PC-3 (cell line): ENCODE results near the gene CSNK1G2. TPM values are rescaled to one million over a fixed set of nuclear protein-coding genes. Genes with fewer than 3 reads are reported as not detected.

Experiments used
- ATAC-seq: fragments of 200-7000 bp; cut with Tn5 transposase; 2 replicates; pipeline ENCODE4 v1.9.1; 2020; ENCODE audit warnings: mild to moderate bottlenecking, moderate library complexity
- BruUV-seq: library from RNA; stranded (reverse); fragments of 400-500 nt; replicated peaks from 2 replicates; lab custom pipeline; 2021; lab: Mats Ljungman, UMichigan
- CTCF ChIA-PET: fragments of 300-600 bp; sonication (Branson Sonifier 250); formaldehyde crosslinking; loops from one replicate; lab custom pipeline; 2022; ENCODE audit warnings: antibody characterized with exemption; lab: Charles Lee
- POLR2A ChIA-PET: fragments of 300-600 bp; sonication (Branson Sonifier 250); formaldehyde crosslinking; loops from one replicate; lab custom pipeline; 2022; ENCODE audit warnings: antibody characterized with exemption; ENCODE audit not compliant: unreplicated experiment; lab: Charles Lee
- DNase-seq: peaks from one replicate; pipeline ENCODE4 v3.0.0-alpha.2; 2015
- H2AFZ ChIP-seq: fragments of 300-600 bp; sonication (generic); 2 replicates; pipeline ENCODE4 v1.6.0; 2016; ENCODE audit warnings: antibody characterized with exemption, low read length
- H3F3A ChIP-seq: fragments of 300-600 bp; sonication (generic); one replicate; pipeline ENCODE4 v1.6.0; 2017; ENCODE audit warnings: antibody characterized with exemption, low read length, control low read depth, mild to moderate bottlenecking; ENCODE audit not compliant: unreplicated experiment
- H3K27ac ChIP-seq: fragments of 300-600 bp; sonication (generic); 2 replicates; pipeline ENCODE4 v1.5.1; 2016; ENCODE audit warnings: mild to moderate bottlenecking, low read length
- H3K27me3 ChIP-seq: fragments of 300-600 bp; sonication (generic); 2 replicates; pipeline ENCODE4 v1.6.1; 2016; ENCODE audit warnings: low read length, mixed read lengths
- H3K36me3 ChIP-seq: fragments of 300-600 bp; sonication (generic); 2 replicates; pipeline ENCODE4 v1.6.1; 2016; ENCODE audit warnings: low read depth, mixed run types, low read length, mixed read lengths
- H3K4me1 ChIP-seq: fragments of 300-600 bp; sonication (generic); 2 replicates; pipeline ENCODE4 v1.5.1; 2016; ENCODE audit warnings: low read length; ENCODE audit not compliant: insufficient read depth
- H3K4me2 ChIP-seq: fragments of 300-600 bp; sonication (generic); 2 replicates; pipeline ENCODE4 v1.6.0; 2016; ENCODE audit warnings: low read length
- H3K4me3 ChIP-seq: fragments of 300-600 bp; sonication (generic); 2 replicates; pipeline ENCODE4 v1.5.1; 2016; ENCODE audit warnings: mild to moderate bottlenecking, low read length, mixed read lengths
- H3K79me2 ChIP-seq: fragments of 300-600 bp; sonication (generic); 2 replicates; pipeline ENCODE4 v1.6.1; 2017; ENCODE audit warnings: low read length, mixed read lengths
- H3K9ac ChIP-seq: fragments of 300-600 bp; sonication (generic); 2 replicates; pipeline ENCODE4 v1.6.0; 2016; ENCODE audit warnings: mild to moderate bottlenecking, low read length
- H3K9me2 ChIP-seq: fragments of 300-600 bp; sonication (generic); replicated peaks from 2 replicates; pipeline ENCODE4 v1.6.1; 2016; ENCODE audit warnings: mixed run types, low read length, mixed read lengths
- H3K9me3 ChIP-seq: fragments of 300-600 bp; sonication (generic); 2 replicates; pipeline ENCODE4 v1.6.1; 2016; ENCODE audit warnings: low read length, mixed read lengths
- H4K20me1 ChIP-seq: fragments of 300-600 bp; sonication (generic); 2 replicates; pipeline ENCODE4 v1.6.1; 2016; ENCODE audit warnings: low read length, mixed read lengths
- EZH2 ChIP-seq: fragments of 300-600 bp; sonication (generic); IDR thresholded peaks from one replicate; pipeline ENCODE4 v1.6.1; 2017; ENCODE audit warnings: antibody characterized with exemption, mild to moderate bottlenecking, low read length; ENCODE audit not compliant: unreplicated experiment
- EZH2phosphoT487 ChIP-seq: fragments of 300-600 bp; sonication (generic); IDR thresholded peaks from 2 replicates; pipeline ENCODE4 v1.6.1; 2018; ENCODE audit warnings: mild to moderate bottlenecking, antibody characterized with exemption, low read length, borderline replicate concordance
- intact Hi-C: fragments of 100-400 bp; cut with micrococcal nuclease; formaldehyde crosslinking; loops from 2 replicates; pipeline ENCODE4 v1.9.0; 2023
- total RNA-seq: library from RNA; depleted of rRNA; stranded (reverse); fragments of >200 nt; gene quantifications from 2 replicates; pipeline ENCODE4 v1.2.3, GENCODE V29; 2014
- TF ChIP-seq, protein P1 (sequence below): fragments of 300-600 bp; sonication (generic); conservative IDR thresholded peaks from 2 replicates; pipeline ENCODE4 v1.5.1; 2017; ENCODE audit warnings: antibody characterized with exemption, low read depth, mild to moderate bottlenecking, low read length

Gene CSNK1G2
- total RNA-seq, 1 experiment from 2014 or later, result 83.6 TPM

DNA sequence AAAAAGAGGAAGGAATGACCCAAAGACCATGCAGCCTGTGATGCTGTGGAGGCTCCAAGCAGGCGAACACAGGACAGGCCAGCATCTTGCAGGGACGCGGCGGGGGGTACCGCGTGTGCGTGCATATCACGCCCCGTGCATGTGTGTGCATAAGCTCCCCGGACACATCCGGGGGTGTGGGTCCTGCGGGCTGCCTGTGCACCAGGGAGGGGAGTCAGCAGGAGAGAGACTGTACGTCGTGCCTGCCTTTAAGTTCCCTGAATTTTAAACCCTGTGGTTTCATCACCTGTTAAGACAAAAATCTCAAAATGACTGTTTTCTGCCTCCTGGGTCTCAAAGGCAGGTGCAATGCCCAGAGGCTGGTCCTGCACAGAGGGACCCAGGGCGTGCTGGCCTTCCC lies 19.1 kb upstream of the CSNK1G2 start:
- H4K20me1 ChIP-seq, result no peaks in the 10 kb centered on the region
- no peak for DNase-seq
- no peak overlapping the region for H3K4me2 ChIP-seq
- H3K9me3 ChIP-seq, result no peaks in the 10 kb centered on the region
- H3K27ac ChIP-seq, result no peak overlapping the region
- H3F3A ChIP-seq, result no peaks in the 10 kb centered on the region
- POLR2A ChIA-PET, result no interaction called here
- no peak overlapping the region for H2AFZ ChIP-seq
- H3K27me3 ChIP-seq, result no peaks in the 10 kb centered on the region
- no peak for ATAC-seq
- TF ChIP-seq, protein P1, sequence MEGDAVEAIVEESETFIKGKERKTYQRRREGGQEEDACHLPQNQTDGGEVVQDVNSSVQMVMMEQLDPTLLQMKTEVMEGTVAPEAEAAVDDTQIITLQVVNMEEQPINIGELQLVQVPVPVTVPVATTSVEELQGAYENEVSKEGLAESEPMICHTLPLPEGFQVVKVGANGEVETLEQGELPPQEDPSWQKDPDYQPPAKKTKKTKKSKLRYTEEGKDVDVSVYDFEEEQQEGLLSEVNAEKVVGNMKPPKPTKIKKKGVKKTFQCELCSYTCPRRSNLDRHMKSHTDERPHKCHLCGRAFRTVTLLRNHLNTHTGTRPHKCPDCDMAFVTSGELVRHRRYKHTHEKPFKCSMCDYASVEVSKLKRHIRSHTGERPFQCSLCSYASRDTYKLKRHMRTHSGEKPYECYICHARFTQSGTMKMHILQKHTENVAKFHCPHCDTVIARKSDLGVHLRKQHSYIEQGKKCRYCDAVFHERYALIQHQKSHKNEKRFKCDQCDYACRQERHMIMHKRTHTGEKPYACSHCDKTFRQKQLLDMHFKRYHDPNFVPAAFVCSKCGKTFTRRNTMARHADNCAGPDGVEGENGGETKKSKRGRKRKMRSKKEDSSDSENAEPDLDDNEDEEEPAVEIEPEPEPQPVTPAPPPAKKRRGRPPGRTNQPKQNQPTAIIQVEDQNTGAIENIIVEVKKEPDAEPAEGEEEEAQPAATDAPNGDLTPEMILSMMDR, result no peak
- TF ChIP-seq EZH2 (no peak), EZH2phosphoT487 (no peak)
- intact Hi-C loops, result no loop called here
- H3K36me3 ChIP-seq, result peaks cover 4% of the 10 kb centered on the region; the same call in 1 of the 2 replicates
- CTCF ChIA-PET, result no interaction called here
- H3K79me2 ChIP-seq, result no peaks in the 10 kb centered on the region
- H3K9me2 ChIP-seq, result no peaks in the 10 kb centered on the region
- H3K4me1 ChIP-seq, result no peaks in the 10 kb centered on the region
- no peak overlapping the region for H3K9ac ChIP-seq
- no TSS peak for BruUV-seq
- no peak overlapping the region for H3K4me3 ChIP-seq

DNA sequence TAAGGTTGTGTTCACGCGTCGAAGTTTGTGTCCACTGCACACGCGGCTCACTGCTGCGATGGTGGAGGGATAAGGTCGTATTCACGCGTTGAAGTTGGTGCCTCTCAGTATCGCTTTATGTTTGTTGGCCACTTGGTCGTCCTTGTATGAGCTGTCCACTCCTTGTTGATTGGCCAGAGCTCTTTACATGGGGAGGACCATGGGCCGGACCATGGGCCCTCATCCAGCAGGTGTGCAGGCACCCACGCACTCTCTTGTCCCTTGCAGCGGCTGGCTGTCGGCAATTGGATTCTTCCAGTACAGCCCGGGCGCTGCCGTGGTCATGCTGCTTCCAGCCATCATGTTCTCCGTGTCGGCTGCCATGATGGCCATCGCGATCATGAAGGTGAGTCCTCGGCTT lies 18.2 kb upstream of the CSNK1G2 start:
- no peaks in the 10 kb centered on the region for H4K20me1 ChIP-seq
- DNase-seq, result no peak
- H3F3A ChIP-seq, result no peaks in the 10 kb centered on the region
- H3K79me2 ChIP-seq, result no peaks in the 10 kb centered on the region
- no peaks in the 10 kb centered on the region for H3K9me2 ChIP-seq
- POLR2A ChIA-PET, result no interaction called here
- no peak overlapping the region for H2AFZ ChIP-seq
- H3K4me3 ChIP-seq, result no peak overlapping the region
- no peaks in the 10 kb centered on the region for H3K9me3 ChIP-seq
- H3K4me1 ChIP-seq, result no peaks in the 10 kb centered on the region
- H3K9ac ChIP-seq, result no peak overlapping the region
- no peak for TF ChIP-seq EZH2
- TF ChIP-seq, protein P1, result no peak
- TF ChIP-seq EZH2phosphoT487, result no peak
- CTCF ChIA-PET, result no interaction called here
- no peak for ATAC-seq
- no TSS peak for BruUV-seq
- intact Hi-C loops, result no loop called here
- H3K27me3 ChIP-seq, result no peaks in the 10 kb centered on the region
- no peak overlapping the region for H3K27ac ChIP-seq
- no peak overlapping the region for H3K4me2 ChIP-seq
- peaks cover 4% of the 10 kb centered on the region; the same call in 1 of the 2 replicates for H3K36me3 ChIP-seq

DNA sequence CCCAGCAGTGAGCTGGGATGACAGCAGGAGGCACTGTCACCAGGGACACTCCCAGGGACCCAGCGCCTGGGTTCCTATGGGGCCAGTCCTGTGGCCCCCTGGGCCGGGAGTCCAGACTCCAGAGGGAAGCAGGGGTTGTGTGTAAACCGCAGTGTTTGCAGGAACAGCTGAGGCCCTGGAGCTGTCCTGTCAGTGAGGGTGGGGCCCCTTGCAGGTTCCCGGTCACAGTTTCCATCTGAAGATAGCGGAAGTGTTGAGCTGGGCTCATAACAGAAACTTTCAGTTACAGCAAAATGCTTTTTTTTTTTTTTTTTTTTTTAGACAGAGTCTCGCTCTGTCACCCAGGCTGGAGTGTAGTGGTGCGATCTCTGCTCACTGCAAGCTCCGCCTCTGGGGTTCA lies 17.7 kb upstream of the CSNK1G2 start:
- no peaks in the 10 kb centered on the region for H3K27me3 ChIP-seq
- CTCF ChIA-PET, result no interaction called here
- H3K4me3 ChIP-seq, result no peak overlapping the region
- TF ChIP-seq EZH2 (no peak), EZH2phosphoT487 (no peak)
- TF ChIP-seq, protein P1, result no peak
- POLR2A ChIA-PET, result no interaction called here
- H3K79me2 ChIP-seq, result no peaks in the 10 kb centered on the region
- no peaks in the 10 kb centered on the region for H3K9me2 ChIP-seq
- DNase-seq, result no peak
- H3K9me3 ChIP-seq, result no peaks in the 10 kb centered on the region
- BruUV-seq, result no TSS peak
- no peak overlapping the region for H3K4me2 ChIP-seq
- no peak overlapping the region for H2AFZ ChIP-seq
- no peaks in the 10 kb centered on the region for H3F3A ChIP-seq
- no peak overlapping the region for H3K27ac ChIP-seq
- no peaks in the 10 kb centered on the region for H4K20me1 ChIP-seq
- H3K9ac ChIP-seq, result no peak overlapping the region
- H3K4me1 ChIP-seq, result no peaks in the 10 kb centered on the region
- intact Hi-C loops, result no loop called here
- H3K36me3 ChIP-seq, result peaks cover 4% of the 10 kb centered on the region; the same call in 1 of the 2 replicates
- no peak for ATAC-seq
